Lung microvascular endothelial cell (primary cell): Measurements from ENCODE around the gene WDR83. TPM values are rescaled to one million over a fixed set of nuclear protein-coding genes. Genes with fewer than 3 reads are reported as not detected.

Source experiments
- DNase-seq, 2 donors: peaks; one replicate each; pipeline versions ENCODE4 v3.0.0 to v3.0.0-alpha.2; 2010; ENCODE audit warnings: low read depth in 2 of 2
- total RNA-seq: library from RNA; depleted of rRNA; stranded (reverse); fragments of >200 nt; gene quantifications from 2 replicates; pipeline ENCODE4 v1.2.1, GENCODE V29; 2014

The WDR83 gene
- total RNA-seq, 1 donor from 2014 or later, result 9.1 TPM

- DNase-seq, result no peak
Observed at GRCh38 chr19:12715102-12715501, 48.5 kb downstream of the WDR83 start.

GRCh38 chr19:12715929-12716328, 49.3 kb downstream of the WDR83 start:
- no peak for DNase-seq

GRCh38 chr19:12720296-12720695, 53.7 kb downstream of the WDR83 start:
- no peak for DNase-seq

GRCh38 chr19:12720851-12721655, 54.4 kb downstream of the WDR83 start:
- DNase-seq, result peak; percentile 36 to 45

GRCh38 chr19:12721656-12722565, 55.3 kb downstream of the WDR83 start:
- peak; percentile 76 to 77 for DNase-seq

- peak; percentile 99 to 100 for DNase-seq
Observed at GRCh38 chr19:12722566-12723380, 56.2 kb downstream of the WDR83 start.

GRCh38 chr19:12723381-12723640, 56.7 kb downstream of the WDR83 start:
- peak in 1 of 2 donors; percentile 11 for DNase-seq

GRCh38 chr19:12723641-12724426, 57.2 kb downstream of the WDR83 start, which contains the start of gene TNPO2:
TSS of gene TNPO2 (minus strand) at chr19:12723932. CDS start at chr19:12720977, 2,955 bp downstream.
- peak; percentile 68 to 72 for DNase-seq

Other genes starting within 250 kb of the WDR83 start
- 3.7 and 6.9 TPM in 2 replicates for gene ZNF443, start 225.8 kb upstream of the WDR83 start, total RNA-seq
- 2.6 and 4.4 TPM in 2 replicates for gene ZNF709, start 182.0 kb upstream of the WDR83 start, total RNA-seq
- 6.5 and 11.1 TPM in 2 replicates for gene ZNF564, start 115.3 kb upstream of the WDR83 start, total RNA-seq
- gene ZNF490, start 56.0 kb upstream of the WDR83 start, total RNA-seq, result 5.2 and 6.9 TPM in 2 replicates
- 8.3 and 8.9 TPM in 2 replicates for gene ZNF791, start 55.9 kb upstream of the WDR83 start, total RNA-seq
- 37.0 and 77.2 TPM in 2 replicates for gene MAN2B1, start 65 bp upstream of the WDR83 start, total RNA-seq
- 40.8 and 41.1 TPM in 2 replicates for gene DHPS, start 15.1 kb downstream of the WDR83 start, total RNA-seq
- not detected in 2 replicates for gene GNG14, start 21.2 kb downstream of the WDR83 start, total RNA-seq
- 3.8 and 5.2 TPM in 2 replicates for gene FBXW9, start 29.8 kb downstream of the WDR83 start, total RNA-seq
- 14.4 and 19.4 TPM in 2 replicates for gene TNPO2, start 57.1 kb downstream of the WDR83 start, total RNA-seq
- gene TRIR, start 67.9 kb downstream of the WDR83 start, total RNA-seq, result 124 and 182 TPM in 2 replicates
- gene GET3, start 70.7 kb downstream of the WDR83 start, total RNA-seq, result 67.8 and 73.8 TPM in 2 replicates
- not detected in 2 replicates for gene BEST2, start 85.0 kb downstream of the WDR83 start, total RNA-seq
- gene HOOK2, start 108.7 kb downstream of the WDR83 start, total RNA-seq, result 5.4 and 9.3 TPM in 2 replicates
- 59.3 and 124 TPM in 2 replicates for gene JUNB, start 124.7 kb downstream of the WDR83 start, total RNA-seq
- gene PRDX2, start 135.0 kb downstream of the WDR83 start, total RNA-seq, result 185 and 189 TPM in 2 replicates
- gene THSD8, start 135.3 kb downstream of the WDR83 start, total RNA-seq, result 0.20 TPM in 1 of 2 replicates, not detected in the other
- 7.1 and 9.8 TPM in 2 replicates for gene RNASEH2A, start 139.8 kb downstream of the WDR83 start, total RNA-seq
- gene RTBDN, start 167.8 kb downstream of the WDR83 start, total RNA-seq, result not detected in 2 replicates
- 0.44 and 0.60 TPM in 2 replicates for gene MAST1, start 171.7 kb downstream of the WDR83 start, total RNA-seq
- 22.0 and 23.6 TPM in 2 replicates for gene DNASE2, start 214.6 kb downstream of the WDR83 start, total RNA-seq
- not detected in 2 replicates for gene KLF1, start 220.4 kb downstream of the WDR83 start, total RNA-seq
- 13.7 and 17.3 TPM in 2 replicates for gene GCDH, start 224.4 kb downstream of the WDR83 start, total RNA-seq